HG02973 (cell line): ENCODE results near the gene IGFBP2.

ENCODE experiments used
- ATAC-seq: cut with Tn5 transposase; IDR thresholded peaks from one replicate; pipeline ENCODE4 v1.9.1; 2021; ENCODE audit warnings: moderate library complexity; ENCODE audit not compliant: unreplicated experiment

IGFBP2 gene

GRCh38 chr2:216700088-216700567, 66.9 kb downstream of the IGFBP2 start:
- no peak for ATAC-seq

DNA sequence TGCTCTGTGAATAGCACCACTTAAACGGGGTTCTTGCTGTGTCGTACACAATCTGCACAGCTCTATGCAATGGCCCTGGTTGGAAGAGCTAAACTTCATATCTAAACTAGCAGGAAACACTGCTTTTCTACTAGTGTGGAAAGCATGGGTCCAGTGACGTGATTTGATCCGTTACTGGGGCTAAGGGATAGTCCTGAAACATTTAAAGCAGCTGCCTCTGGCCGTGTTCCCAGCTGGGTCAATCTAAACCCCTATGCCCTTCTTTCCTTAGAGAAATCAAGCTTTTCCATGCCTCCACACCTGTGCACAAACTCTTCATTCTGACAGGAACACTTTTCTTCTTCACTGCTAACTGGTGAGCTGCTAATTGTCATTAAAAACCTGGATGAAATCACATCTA, 67.6 kb downstream of the IGFBP2 start:
- ATAC-seq: no peak

DNA sequence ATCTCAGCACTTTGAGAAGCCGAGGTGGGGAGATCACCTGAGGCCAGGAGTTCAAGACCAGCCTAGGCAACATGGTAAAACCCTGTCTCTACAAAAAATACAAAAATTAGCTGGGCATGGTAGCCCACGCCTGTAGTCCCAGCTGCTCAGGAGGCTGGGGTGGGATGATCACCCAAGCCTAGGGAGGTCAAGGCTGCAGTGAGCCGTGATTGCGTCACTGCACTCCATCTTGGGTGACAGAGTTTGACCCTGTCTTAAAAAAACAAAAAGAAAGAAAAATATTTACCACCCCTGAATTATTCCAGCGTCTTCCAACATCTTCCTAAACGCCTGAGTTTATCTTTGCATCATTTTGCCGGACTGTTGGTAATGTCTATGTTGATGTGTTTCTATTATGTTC, 68.3 kb downstream of the IGFBP2 start:
- ATAC-seq: no peak

DNA sequence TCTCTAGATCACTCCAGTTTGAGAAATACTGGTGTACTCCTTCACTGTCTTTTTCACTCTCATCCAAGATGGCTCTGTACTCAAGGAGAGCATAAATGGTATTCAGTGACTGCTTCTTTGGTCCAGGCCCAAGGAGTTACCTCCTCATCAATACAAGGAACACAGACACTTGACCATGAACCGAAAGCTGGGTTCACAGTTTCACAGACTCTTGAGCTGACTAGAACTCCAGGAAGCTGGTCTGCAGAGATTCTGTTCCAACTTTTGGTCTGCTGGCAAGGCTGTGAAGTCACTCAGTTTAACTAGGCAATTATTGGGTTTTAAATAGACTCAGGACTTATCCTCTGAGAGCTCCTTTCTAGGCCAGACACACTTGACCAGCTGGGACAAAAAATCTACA, 69.5 kb downstream of the IGFBP2 start:
- ATAC-seq: no peak

- ATAC-seq: no peak
Observed at GRCh38 chr2:216710551-216711301, 77.5 kb downstream of the IGFBP2 start.

- ATAC-seq: no peak
Observed at GRCh38 chr2:216711348-216711747, 78.1 kb downstream of the IGFBP2 start.

- no peak for ATAC-seq
Observed at GRCh38 chr2:216713691-216714336, 80.6 kb downstream of the IGFBP2 start.
